Activated T-helper 2 cell treated with anti-CD3 and anti-CD28 coated beads, Interferon-gamma antibody, Interleukin-2, Interleukin-4, amounts not matched to agents 10 μg/mL and 5 μg/mL and 100 μg/mL, durations not matched to agents 14 hours and 24 hours and 36 hours (primary cell): Measurements from ENCODE around the gene DYRK1A. TPM values are rescaled to one million over a fixed set of nuclear protein-coding genes. Genes with fewer than 3 reads are reported as not detected.

Source experiments
- DNase-seq: peaks from one replicate; pipeline ENCODE4 v3.0.0; 2021; ENCODE audit warnings: low spot score
- H3K27ac Mint-ChIP-seq: one replicate; pipeline ENCODE4 v1.8.0; 2021; ENCODE audit warnings: mixed read lengths
- H3K27me3 Mint-ChIP-seq: one replicate; pipeline ENCODE4 v1.8.0; 2021; ENCODE audit warnings: low read depth, mixed read lengths
- H3K36me3 Mint-ChIP-seq: one replicate; pipeline ENCODE4 v1.8.0; 2021; ENCODE audit warnings: low read depth, mixed read lengths
- H3K4me1 Mint-ChIP-seq: one replicate; pipeline ENCODE4 v1.8.0; 2021; ENCODE audit warnings: low read depth, mixed read lengths
- H3K4me3 Mint-ChIP-seq: one replicate; pipeline ENCODE4 v1.8.0; 2021; ENCODE audit warnings: low read depth, mild to moderate bottlenecking, moderate library complexity, mixed read lengths
- H3K9me3 Mint-ChIP-seq: one replicate; pipeline ENCODE4 v1.8.0; 2021; ENCODE audit warnings: mixed read lengths
- intact Hi-C: fragments of 100-400 bp; cut with micrococcal nuclease; formaldehyde crosslinking; loops from one replicate; pipeline ENCODE4 v1.15.1; 2023
- total RNA-seq: library from RNA; stranded (reverse); gene quantifications from 2 replicates; pipeline ENCODE4 v1.2.3, GENCODE V29; 2022

Gene DYRK1A
- total RNA-seq, 1 donor from 2014 or later = 61.8 TPM

DNA sequence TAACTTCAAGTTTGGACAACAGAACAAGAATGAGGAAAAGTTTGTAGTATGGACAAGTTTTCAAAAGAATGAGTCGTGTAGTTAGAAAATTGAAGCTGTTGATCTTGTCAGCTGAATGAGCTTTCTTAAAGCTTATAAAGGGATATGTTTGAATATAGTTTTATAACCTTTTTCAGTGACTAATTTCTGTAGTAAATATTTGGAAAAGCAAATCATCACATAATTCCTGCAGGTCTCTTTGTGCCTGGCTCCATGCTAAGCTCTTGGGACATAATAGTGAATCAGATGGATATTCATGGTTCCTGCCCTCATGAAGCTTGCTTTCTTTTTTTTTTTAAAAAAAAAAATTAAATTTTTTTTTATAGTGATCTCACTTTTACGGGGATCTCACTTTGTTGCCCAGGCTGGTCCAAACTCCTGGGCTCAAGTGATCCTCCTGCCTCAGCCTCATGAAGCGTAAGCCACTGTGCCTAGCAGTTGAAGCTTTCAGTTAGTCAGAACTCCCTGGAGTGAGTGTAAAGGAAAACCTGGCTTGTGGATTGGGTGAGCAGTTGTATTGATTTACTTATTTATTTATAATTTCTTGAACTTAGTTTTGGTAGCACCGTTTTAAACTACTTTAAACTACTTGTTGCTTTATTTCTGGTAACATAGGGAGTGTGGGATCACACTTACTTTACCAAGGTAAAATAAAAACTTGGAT, 15.5 kb downstream of the DYRK1A start:
- Mint-ChIP-seq H3K27me3 (no peaks in the 10 kb centered on the region), H3K27ac (no peak overlapping the region), H3K4me3 (no peak overlapping the region), H3K4me1 (peaks cover 65% of the 10 kb centered on the region), H3K9me3 (peaks cover 5% of the 10 kb centered on the region), H3K36me3 (peaks cover 32% of the 10 kb centered on the region)
- DNase-seq = no peak
- intact Hi-C loops = loop anchor here (2.0 kb wide), 1 partner anchor 15 kb away; no protein-coding TSS in a partner anchor

DNA sequence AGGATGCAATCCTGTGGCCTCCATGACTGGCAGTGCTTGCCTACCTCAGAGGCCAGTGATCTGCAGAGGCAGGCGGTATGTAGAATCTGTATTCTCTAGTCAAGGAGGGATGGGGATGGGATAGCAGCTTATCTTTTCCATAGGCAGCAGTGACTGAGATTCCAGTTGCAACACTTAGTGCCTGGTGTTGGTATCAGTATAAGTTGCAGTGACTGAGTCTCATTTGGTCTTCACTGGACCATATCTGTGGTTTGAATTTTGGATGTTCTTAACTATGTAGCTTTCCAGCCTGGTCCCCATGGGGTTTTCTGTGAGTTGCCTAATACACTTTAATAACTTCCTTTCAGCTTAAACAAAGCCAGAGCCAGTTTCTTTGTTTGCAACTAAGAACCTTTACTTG, 16.5 kb downstream of the DYRK1A start:
- Mint-ChIP-seq H3K9me3 (peaks cover 5% of the 10 kb centered on the region), H3K27me3 (no peaks in the 10 kb centered on the region), H3K27ac (no peak overlapping the region), H3K36me3 (peaks cover 32% of the 10 kb centered on the region), H3K4me3 (no peak overlapping the region), H3K4me1 (peaks cover 62% of the 10 kb centered on the region)
- intact Hi-C loops = no loop called here
- no peak for DNase-seq

- no peak overlapping the region for H3K27ac Mint-ChIP-seq
- intact Hi-C loops = no loop called here
- peaks cover 5% of the 10 kb centered on the region for H3K9me3 Mint-ChIP-seq
- no peaks in the 10 kb centered on the region for H3K27me3 Mint-ChIP-seq
- peaks cover 57% of the 10 kb centered on the region for H3K4me1 Mint-ChIP-seq
- no peak overlapping the region for H3K4me3 Mint-ChIP-seq
- DNase-seq = no peak
- peaks cover 28% of the 10 kb centered on the region for H3K36me3 Mint-ChIP-seq
Measured at GRCh38 chr21:37383784-37384311, 17.3 kb downstream of the DYRK1A start.

- intact Hi-C loops = no loop called here
- H3K27me3 Mint-ChIP-seq = no peaks in the 10 kb centered on the region
- H3K4me1 Mint-ChIP-seq = peaks cover 54% of the 10 kb centered on the region
- no peak for DNase-seq
- no peak overlapping the region for H3K27ac Mint-ChIP-seq
- peaks cover 26% of the 10 kb centered on the region for H3K36me3 Mint-ChIP-seq
- H3K4me3 Mint-ChIP-seq = no peak overlapping the region
- peaks cover 5% of the 10 kb centered on the region for H3K9me3 Mint-ChIP-seq
Measured at GRCh38 chr21:37384416-37384815, 17.8 kb downstream of the DYRK1A start.

GRCh38 chr21:37385179-37385765, 18.7 kb downstream of the DYRK1A start:
- Mint-ChIP-seq H3K9me3 (peaks cover 5% of the 10 kb centered on the region), H3K27ac (no peak overlapping the region), H3K4me1 (peaks cover 54% of the 10 kb centered on the region), H3K4me3 (no peak overlapping the region), H3K36me3 (peaks cover 25% of the 10 kb centered on the region), H3K27me3 (no peaks in the 10 kb centered on the region)
- intact Hi-C loops = no loop called here
- no peak for DNase-seq

DNA sequence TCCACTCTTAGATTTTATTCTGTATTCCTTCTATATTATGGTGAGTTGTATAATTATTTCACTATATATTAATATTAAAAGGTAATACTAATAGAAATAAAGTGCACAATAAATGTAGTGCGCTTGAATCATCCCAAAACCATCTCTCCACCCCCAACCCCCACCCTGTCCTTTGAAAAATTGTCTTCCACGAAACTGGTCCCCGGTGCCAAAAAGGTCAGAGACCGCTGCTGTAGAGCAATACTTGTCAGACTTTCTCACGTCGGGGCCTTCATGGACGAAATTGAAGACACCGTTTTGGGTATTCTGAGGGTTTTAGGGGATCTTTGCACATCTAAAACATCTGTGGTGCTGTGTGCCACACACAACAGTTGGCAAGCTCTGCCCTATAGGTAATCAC, 19.6 kb downstream of the DYRK1A start:
- H3K27ac Mint-ChIP-seq = no peak overlapping the region

DNA sequence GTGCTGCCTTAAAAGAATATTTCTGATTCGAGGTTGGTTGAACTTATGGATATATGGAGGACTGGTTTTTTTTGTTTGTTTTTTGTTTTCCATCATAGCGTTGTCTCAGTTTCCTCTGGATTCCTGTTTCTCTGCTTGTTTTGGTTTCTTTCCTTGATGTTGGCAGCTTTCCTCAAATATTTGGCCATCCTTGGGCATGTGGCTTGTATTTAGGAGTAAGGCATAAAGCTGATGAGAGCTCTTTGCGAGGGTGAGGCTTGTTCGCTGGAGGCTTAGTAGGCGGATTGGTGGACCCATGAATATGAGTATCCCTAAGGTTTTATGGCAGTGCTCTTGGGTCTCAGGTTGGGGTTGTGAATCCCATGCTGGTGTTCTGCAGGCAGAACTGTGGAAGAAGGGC, 22.9 kb downstream of the DYRK1A start:
- H3K4me3 Mint-ChIP-seq = no peak overlapping the region
- no peaks in the 10 kb centered on the region for H3K9me3 Mint-ChIP-seq
- peaks cover 4% of the 10 kb centered on the region for H3K36me3 Mint-ChIP-seq
- peaks cover 44% of the 10 kb centered on the region for H3K4me1 Mint-ChIP-seq
- no peak overlapping the region for H3K27ac Mint-ChIP-seq
- intact Hi-C loops = no loop called here
- DNase-seq = no peak
- H3K27me3 Mint-ChIP-seq = no peaks in the 10 kb centered on the region

More for the DNA sequence above, 19.6 kb downstream of the DYRK1A start:
- intact Hi-C loops = no loop called here
- no peaks in the 10 kb centered on the region for H3K27me3 Mint-ChIP-seq
- no peak for DNase-seq
- H3K36me3 Mint-ChIP-seq = peaks cover 19% of the 10 kb centered on the region
- H3K4me3 Mint-ChIP-seq = no peak overlapping the region
- H3K4me1 Mint-ChIP-seq = peaks cover 49% of the 10 kb centered on the region
- H3K9me3 Mint-ChIP-seq = peaks cover 5% of the 10 kb centered on the region

DNA sequence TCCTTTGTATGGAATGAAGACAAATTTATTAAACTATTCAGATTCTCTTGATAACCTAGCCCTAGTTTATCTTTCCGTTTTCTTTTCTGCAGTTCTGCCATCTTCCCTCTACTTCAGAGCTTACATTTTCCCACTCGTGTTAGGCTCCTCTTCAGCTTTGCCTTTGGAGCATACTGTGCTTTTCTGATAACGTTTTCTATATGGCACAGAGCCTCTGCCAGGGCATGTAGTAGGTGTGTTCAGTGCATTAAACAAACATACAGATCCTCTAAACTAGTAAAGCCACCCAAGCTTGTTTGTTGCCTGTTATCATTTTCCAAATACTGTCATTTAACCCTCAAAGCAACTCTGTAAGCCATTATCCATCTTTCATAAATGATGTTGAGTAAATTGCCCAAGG, 25.1 kb downstream of the DYRK1A start:
- Mint-ChIP-seq H3K4me3 (no peak overlapping the region), H3K9me3 (no peaks in the 10 kb centered on the region), H3K4me1 (peaks cover 46% of the 10 kb centered on the region), H3K36me3 (peaks cover 10% of the 10 kb centered on the region), H3K27ac (no peak overlapping the region), H3K27me3 (no peaks in the 10 kb centered on the region)
- DNase-seq = no peak
- intact Hi-C loops = no loop called here

DNA sequence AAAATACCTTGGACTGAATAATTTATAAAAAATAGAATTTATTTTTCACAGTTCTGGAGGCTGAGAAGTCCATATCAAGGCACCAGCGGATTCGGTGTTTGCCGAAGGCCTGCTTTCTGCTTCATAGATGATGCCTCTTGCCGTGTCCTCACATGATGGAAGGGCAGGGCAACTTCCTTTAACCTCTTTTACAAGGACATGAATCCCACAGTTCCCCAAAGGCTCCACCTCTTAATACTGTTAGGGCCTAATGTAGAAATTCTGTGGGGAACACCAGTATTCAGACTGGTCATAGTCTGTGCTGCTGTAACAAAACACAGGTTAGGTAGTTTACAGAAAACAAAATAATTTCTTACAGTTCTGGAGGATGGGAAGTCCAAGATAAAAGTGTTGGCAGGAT, 25.9 kb downstream of the DYRK1A start:
- Mint-ChIP-seq H3K4me1 (peaks cover 50% of the 10 kb centered on the region), H3K27me3 (no peaks in the 10 kb centered on the region), H3K36me3 (peaks cover 10% of the 10 kb centered on the region), H3K9me3 (no peaks in the 10 kb centered on the region), H3K27ac (no peak overlapping the region), H3K4me3 (no peak overlapping the region)
- DNase-seq = no peak
- intact Hi-C loops = no loop called here

- intact Hi-C loops = no loop called here
- no peak for DNase-seq
- H3K4me1 Mint-ChIP-seq = peaks cover 47% of the 10 kb centered on the region
- H3K27me3 Mint-ChIP-seq = no peaks in the 10 kb centered on the region
- H3K9me3 Mint-ChIP-seq = no peaks in the 10 kb centered on the region
- peaks cover 10% of the 10 kb centered on the region for H3K36me3 Mint-ChIP-seq
- H3K4me3 Mint-ChIP-seq = no peak overlapping the region
- H3K27ac Mint-ChIP-seq = no peak overlapping the region
Measured at GRCh38 chr21:37393030-37393429, 26.5 kb downstream of the DYRK1A start.

GRCh38 chr21:37393786-37394185, 27.2 kb downstream of the DYRK1A start:
- no peak overlapping the region for H3K27ac Mint-ChIP-seq
- H3K4me3 Mint-ChIP-seq = no peak overlapping the region
- H3K4me1 Mint-ChIP-seq = peaks cover 52% of the 10 kb centered on the region
- intact Hi-C loops = no loop called here
- peaks cover 10% of the 10 kb centered on the region for H3K36me3 Mint-ChIP-seq
- H3K27me3 Mint-ChIP-seq = no peaks in the 10 kb centered on the region
- H3K9me3 Mint-ChIP-seq = no peaks in the 10 kb centered on the region
- DNase-seq = no peak

- no peak overlapping the region for H3K4me3 Mint-ChIP-seq
- H3K27me3 Mint-ChIP-seq = no peaks in the 10 kb centered on the region
- peaks cover 55% of the 10 kb centered on the region for H3K4me1 Mint-ChIP-seq
- intact Hi-C loops = loop anchor here (2.0 kb wide), 1 partner anchor 15 kb away; no protein-coding TSS in a partner anchor
- no peak for DNase-seq
- no peak overlapping the region for H3K27ac Mint-ChIP-seq
- H3K36me3 Mint-ChIP-seq = peaks cover 28% of the 10 kb centered on the region
- peaks cover 6% of the 10 kb centered on the region for H3K9me3 Mint-ChIP-seq
Measured at GRCh38 chr21:37395961-37396360, 29.4 kb downstream of the DYRK1A start.

- intact Hi-C loops = loop anchor here (2.0 kb wide), 1 partner anchor 16 kb away; no protein-coding TSS in a partner anchor
- Mint-ChIP-seq H3K27me3 (no peaks in the 10 kb centered on the region), H3K36me3 (peaks cover 36% of the 10 kb centered on the region), H3K4me3 (no peak overlapping the region), H3K4me1 (peaks cover 49% of the 10 kb centered on the region), H3K27ac (no peak overlapping the region), H3K9me3 (peaks cover 14% of the 10 kb centered on the region)
- DNase-seq = no peak
Measured at GRCh38 chr21:37396855-37397254, 30.3 kb downstream of the DYRK1A start.
